HUES48 (cell line): ENCODE results near the gene PDGFRB.
"Not testable (repeated sequence)": the region's sequence is repeated elsewhere in the genome, so short reads cannot be mapped to it uniquely, and the experiment has no call there.

ENCODE experiments used
- H3K27ac ChIP-seq: one replicate; pipeline ENCODE4 v1.7.0; 2013; ENCODE audit warnings: low read depth, low read length, inconsistent platforms
- H3K27me3 ChIP-seq: 2 replicates; pipeline ENCODE4 v1.6.1; 2013; ENCODE audit warnings: mild to moderate bottlenecking, low read length; ENCODE audit not compliant: control insufficient read depth, insufficient read depth
- H3K36me3 ChIP-seq: 2 replicates; pipeline ENCODE4 v1.6.1; 2013; ENCODE audit warnings: low read length; ENCODE audit not compliant: control insufficient read depth, insufficient read depth
- H3K4me1 ChIP-seq: 2 replicates; pipeline ENCODE4 v1.6.1; 2013; ENCODE audit warnings: mild to moderate bottlenecking, low read length; ENCODE audit not compliant: control insufficient read depth, insufficient read depth
- H3K4me3 ChIP-seq: 2 replicates; pipeline ENCODE4 v1.5.1; 2013; ENCODE audit warnings: mild to moderate bottlenecking, low read depth, low read length
- H3K9ac ChIP-seq: 2 replicates; pipeline ENCODE4 v1.6.1; 2013; ENCODE audit warnings: mild to moderate bottlenecking, low read depth, low read length, moderate library complexity
- H3K9me3 ChIP-seq: 2 replicates; pipeline ENCODE4 v1.6.1; 2013; ENCODE audit warnings: low read length; ENCODE audit not compliant: control insufficient read depth, insufficient read depth

The PDGFRB gene

GRCh38 chr5:150092159-150092787 lies 63.4 kb downstream of the PDGFRB start:
- no peaks in the 10 kb centered on the region for H3K27me3 ChIP-seq
- no peaks in the 10 kb centered on the region for H3K4me1 ChIP-seq
- H3K9me3 ChIP-seq: no peaks in the 10 kb centered on the region
- no peak overlapping the region for H3K4me3 ChIP-seq
- no peak overlapping the region for H3K27ac ChIP-seq
- H3K36me3 ChIP-seq: no peaks in the 10 kb centered on the region
- H3K9ac ChIP-seq: no peak overlapping the region

- no peak within 1 kb of the TSS for H3K4me3 ChIP-seq
- peaks cover 7% of the 10 kb centered on the region for H3K4me1 ChIP-seq
- no peak within 1 kb of the TSS for H3K9ac ChIP-seq
- H3K9me3 ChIP-seq: no peaks in the 10 kb centered on the region
- no peak within 1 kb of the TSS for H3K27ac ChIP-seq
- H3K27me3 ChIP-seq: no peaks in the 10 kb centered on the region
- H3K36me3 ChIP-seq: no peaks in the 10 kb centered on the region
Measured at GRCh38 chr5:150085950-150086715, 69.5 kb downstream of the PDGFRB start, which contains the start of gene CSF1R. TSS of gene CSF1R (minus strand) at chr5:150086554. CDS start at chr5:150086427, 127 bp downstream.

- Histone ChIP-seq H3K36me3 (no peaks in the 10 kb centered on the region), H3K27ac (no peak overlapping the region), H3K9ac (no peak overlapping the region), H3K9me3 (no peaks in the 10 kb centered on the region), H3K4me1 (peaks cover 7% of the 10 kb centered on the region), H3K27me3 (no peaks in the 10 kb centered on the region), H3K4me3 (no peak overlapping the region)
Measured at GRCh38 chr5:150085191-150085912, 70.3 kb downstream of the PDGFRB start.

GRCh38 chr5:150084754-150085153 lies 70.9 kb downstream of the PDGFRB start:
- not testable (repeated sequence) for H3K36me3 ChIP-seq, H3K9me3 ChIP-seq, H3K27me3 ChIP-seq, H3K9ac ChIP-seq, H3K4me1 ChIP-seq, H3K27ac ChIP-seq, H3K4me3 ChIP-seq

GRCh38 chr5:150082889-150083288 lies 72.8 kb downstream of the PDGFRB start:
- Histone ChIP-seq H3K27ac (no peak overlapping the region), H3K4me1 (peaks cover 7% of the 10 kb centered on the region), H3K36me3 (no peaks in the 10 kb centered on the region), H3K27me3 (no peaks in the 10 kb centered on the region), H3K4me3 (no peak overlapping the region), H3K9ac (no peak overlapping the region), H3K9me3 (no peaks in the 10 kb centered on the region)

GRCh38 chr5:150082374-150082773 lies 73.3 kb downstream of the PDGFRB start:
- no peak overlapping the region for H3K9ac ChIP-seq
- H3K36me3 ChIP-seq: no peaks in the 10 kb centered on the region
- H3K27ac ChIP-seq: no peak overlapping the region
- H3K4me3 ChIP-seq: no peak overlapping the region
- H3K4me1 ChIP-seq: peaks cover 7% of the 10 kb centered on the region
- H3K27me3 ChIP-seq: no peaks in the 10 kb centered on the region
- no peaks in the 10 kb centered on the region for H3K9me3 ChIP-seq

GRCh38 chr5:150081541-150082283 lies 73.9 kb downstream of the PDGFRB start:
- H3K9ac ChIP-seq: no peak overlapping the region
- peak overlapping the region; percentile 57 for H3K27ac ChIP-seq
- no peaks in the 10 kb centered on the region for H3K36me3 ChIP-seq
- no peaks in the 10 kb centered on the region for H3K27me3 ChIP-seq
- H3K9me3 ChIP-seq: no peaks in the 10 kb centered on the region
- H3K4me3 ChIP-seq: no peak overlapping the region
- peaks cover 7% of the 10 kb centered on the region for H3K4me1 ChIP-seq

GRCh38 chr5:150080696-150081435 lies 74.8 kb downstream of the PDGFRB start:
- no peak overlapping the region for H3K27ac ChIP-seq

GRCh38 chr5:150079909-150080461 lies 75.7 kb downstream of the PDGFRB start:
- H3K9me3 ChIP-seq: no peaks in the 10 kb centered on the region
- H3K36me3 ChIP-seq: no peaks in the 10 kb centered on the region
- no peak overlapping the region for H3K27ac ChIP-seq
- H3K9ac ChIP-seq: no peak overlapping the region
- H3K4me3 ChIP-seq: no peak overlapping the region
- no peaks in the 10 kb centered on the region for H3K27me3 ChIP-seq
- H3K4me1 ChIP-seq: peaks cover 7% of the 10 kb centered on the region

More at GRCh38 chr5:150080696-150081435, 74.8 kb downstream of the PDGFRB start:
- Histone ChIP-seq H3K9me3 (no peaks in the 10 kb centered on the region), H3K27me3 (no peaks in the 10 kb centered on the region), H3K4me3 (no peak overlapping the region), H3K36me3 (no peaks in the 10 kb centered on the region), H3K9ac (no peak overlapping the region), H3K4me1 (peaks cover 7% of the 10 kb centered on the region)
